ENCODE data around the gene RGPD3.
"Not testable (repeated sequence)": the region's sequence is repeated elsewhere in the genome, so short reads cannot be mapped to it uniquely, and the experiment has no call there.

DNA sequence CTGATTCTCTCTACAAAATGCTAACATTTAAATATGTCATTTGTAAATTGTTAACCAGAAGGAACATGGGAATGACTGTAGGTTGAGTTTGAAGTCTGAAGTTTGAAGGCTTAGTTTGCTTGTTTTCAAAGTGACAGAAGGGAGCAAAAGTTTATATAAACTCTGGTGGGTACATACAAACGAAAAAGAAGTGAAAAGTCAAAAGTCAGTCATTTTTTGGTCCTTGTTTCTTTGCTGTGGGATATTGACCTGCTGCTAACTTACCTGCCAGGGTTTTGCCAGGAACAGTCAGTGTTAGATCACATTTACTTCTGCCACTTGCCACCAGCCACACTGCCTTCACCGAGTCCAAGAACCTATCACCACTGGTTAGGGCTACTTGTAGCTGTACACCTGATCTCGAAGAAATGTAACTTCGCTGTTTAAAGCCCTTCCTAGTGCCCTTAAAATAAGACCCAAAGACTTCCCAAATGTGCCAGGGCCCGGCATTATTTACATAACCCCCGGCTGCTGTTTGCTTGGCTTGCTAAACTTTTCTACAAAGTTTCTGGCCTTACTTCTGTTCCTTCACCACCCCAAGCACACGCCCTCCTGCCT lies 79.3 kb downstream of the RGPD3 start:
- TF ChIP-seq, protein P1, sequence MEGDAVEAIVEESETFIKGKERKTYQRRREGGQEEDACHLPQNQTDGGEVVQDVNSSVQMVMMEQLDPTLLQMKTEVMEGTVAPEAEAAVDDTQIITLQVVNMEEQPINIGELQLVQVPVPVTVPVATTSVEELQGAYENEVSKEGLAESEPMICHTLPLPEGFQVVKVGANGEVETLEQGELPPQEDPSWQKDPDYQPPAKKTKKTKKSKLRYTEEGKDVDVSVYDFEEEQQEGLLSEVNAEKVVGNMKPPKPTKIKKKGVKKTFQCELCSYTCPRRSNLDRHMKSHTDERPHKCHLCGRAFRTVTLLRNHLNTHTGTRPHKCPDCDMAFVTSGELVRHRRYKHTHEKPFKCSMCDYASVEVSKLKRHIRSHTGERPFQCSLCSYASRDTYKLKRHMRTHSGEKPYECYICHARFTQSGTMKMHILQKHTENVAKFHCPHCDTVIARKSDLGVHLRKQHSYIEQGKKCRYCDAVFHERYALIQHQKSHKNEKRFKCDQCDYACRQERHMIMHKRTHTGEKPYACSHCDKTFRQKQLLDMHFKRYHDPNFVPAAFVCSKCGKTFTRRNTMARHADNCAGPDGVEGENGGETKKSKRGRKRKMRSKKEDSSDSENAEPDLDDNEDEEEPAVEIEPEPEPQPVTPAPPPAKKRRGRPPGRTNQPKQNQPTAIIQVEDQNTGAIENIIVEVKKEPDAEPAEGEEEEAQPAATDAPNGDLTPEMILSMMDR (IDR thresholded peaks at IDR 0.05): not testable (repeated sequence)
- TF ChIP-seq EZH2 (IDR thresholded peaks at IDR 0.05; ENCODE audit: borderline replicate concordance, insufficient read depth, low read depth, low read length, poor library complexity, severe bottlenecking): not testable (repeated sequence)

Measured in B cell (primary cell).